GM12874 (cell line): ENCODE results near the gene LSM4.

Experiments used
- CTCF ChIP-seq: IDR thresholded peaks from 2 replicates; pipeline ENCODE4 v1.5.1; 2011; ENCODE audit warnings: low read depth, mild to moderate bottlenecking, control low read depth, low read length, moderate library complexity; ENCODE audit not compliant: insufficient read depth

The LSM4 gene

GRCh38 chr19:18357041-18357440 is 34.2 kb upstream of the LSM4 start:
- no peak for TF ChIP-seq CTCF

GRCh38 chr19:18353378-18354005 is 30.6 kb upstream of the LSM4 start:
- TF ChIP-seq CTCF, result no peak

GRCh38 chr19:18351544-18351943 is 28.7 kb upstream of the LSM4 start:
- no peak for TF ChIP-seq CTCF

- no peak for TF ChIP-seq CTCF
Observed at GRCh38 chr19:18350490-18350889, 27.6 kb upstream of the LSM4 start.

GRCh38 chr19:18349524-18350128 is 26.8 kb upstream of the LSM4 start:
- TF ChIP-seq CTCF, result peak; percentile 74

- TF ChIP-seq CTCF, result no peak
Observed at GRCh38 chr19:18348171-18348570, 25.3 kb upstream of the LSM4 start.

GRCh38 chr19:18346091-18346490 is 23.2 kb upstream of the LSM4 start:
- no peak for TF ChIP-seq CTCF
